ENCODE data around the gene ADCY4. TPM values are rescaled to one million over a fixed set of nuclear protein-coding genes. Genes with fewer than 3 reads are reported as not detected.

ADCY4 gene
- total and polyA plus RNA-seq, 2 of the 13 experiments (the other 11 are each of a cell fraction or from before 2014, with no cell fraction given), result 0.03 TPM; not detected in 1

DNA sequence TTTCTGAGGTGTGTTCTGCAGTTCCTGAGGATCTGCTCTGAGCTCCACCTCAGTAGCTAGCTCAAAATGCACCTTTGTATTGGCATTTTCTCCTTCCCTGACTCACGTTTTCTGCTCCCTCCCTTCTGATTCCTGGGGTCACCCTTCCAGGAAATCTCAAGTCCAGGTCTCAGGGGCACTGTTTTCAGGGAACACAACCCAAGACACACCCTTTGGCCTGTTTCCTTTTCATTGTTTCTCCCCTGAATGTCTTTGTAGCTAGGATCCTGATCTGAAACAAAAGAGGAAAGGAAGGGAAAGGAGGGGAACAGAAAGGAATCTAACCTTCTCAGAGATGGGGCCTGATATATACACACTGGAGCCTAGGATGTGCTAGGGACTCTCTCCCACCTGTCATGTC, 12.3 kb upstream of the ADCY4 start:
- BruUV-seq (replicated peaks), result no TSS peak
- no peak for FAIRE-seq
- intact Hi-C loops (cut with micrococcal nuclease; ENCODE audit: unreplicated experiment) (no loop called here), in situ Hi-C loops (cut with HindIII; ENCODE audit: extremely low pct_ligation_motif_present, low pct_unique_long_range_greater_than_20kb) (no loop called here)
- no peak overlapping the region for H3K27ac ChIP-seq (ENCODE audit: extremely low read length, insufficient read depth, low read length)
- no peak overlapping the region for H2AFZ ChIP-seq (ENCODE audit: low read length)
- CTCF ChIA-PET (ENCODE audit: low intra/inter-chr PET ratio, low total read pairs), result no interaction called here
- peaks cover 7% of the 10 kb centered on the region for H3K4me1 ChIP-seq (ENCODE audit: insufficient read depth, low read length)
- ATAC-seq, result no peak
- no peak for DNase-seq (ENCODE audit: low spot score)
- WGBS (ENCODE audit: low lambda C conversion rate), result 0% methylated on average over 1 of the region's 1 CpG
- H3K79me2 ChIP-seq (ENCODE audit: insufficient read depth, low read length), result no peaks in the 10 kb centered on the region
- no peak overlapping the region for H3K9ac ChIP-seq (ENCODE audit: insufficient read depth, low read depth, low read length)
- POLR2A ChIA-PET, result interaction anchor here (1.7 kb wide), 1 partner anchor 83 kb away, joined by 5 read pairs; the partner anchor contains the start of gene KHNYN
- no peaks in the 10 kb centered on the region for H3K36me3 ChIP-seq (replicated peaks in 1 of 2; ENCODE audit: control insufficient read depth in 1 of 2, insufficient read depth in 2 of 2, low read length in 2 of 2)
- no peak overlapping the region for H3K4me2 ChIP-seq (ENCODE audit: low read depth, low read length)
- no peaks in the 10 kb centered on the region for H4K20me1 ChIP-seq (ENCODE audit: insufficient read depth, low read length)
- peaks cover 3 to 14% of the 10 kb centered on the region in 2 experiments; a peak in 2 of 5 replicates for H3K27me3 ChIP-seq (ENCODE audit: control insufficient read depth in 1 of 2, insufficient read depth in 2 of 2, low read length in 2 of 2)
- no peaks in the 10 kb centered on the region for H3K9me3 ChIP-seq (ENCODE audit: low read length)
- TF ChIP-seq PCBP2 (optimal IDR thresholded peaks at IDR 0.05; ENCODE audit: low read depth, low read length, poor library complexity, severe bottlenecking) (peak; percentile 74), RELA (CRISPR knock-in tag; IDR thresholded peaks at IDR 0.05) (no peak), PLRG1 (conservative IDR thresholded peaks at IDR 0.05) (no peak), SUZ12 (IDR thresholded peaks at IDR 0.05; ENCODE audit: low read depth, low read length) (no peak)
- TF ChIP-seq, protein P1, sequence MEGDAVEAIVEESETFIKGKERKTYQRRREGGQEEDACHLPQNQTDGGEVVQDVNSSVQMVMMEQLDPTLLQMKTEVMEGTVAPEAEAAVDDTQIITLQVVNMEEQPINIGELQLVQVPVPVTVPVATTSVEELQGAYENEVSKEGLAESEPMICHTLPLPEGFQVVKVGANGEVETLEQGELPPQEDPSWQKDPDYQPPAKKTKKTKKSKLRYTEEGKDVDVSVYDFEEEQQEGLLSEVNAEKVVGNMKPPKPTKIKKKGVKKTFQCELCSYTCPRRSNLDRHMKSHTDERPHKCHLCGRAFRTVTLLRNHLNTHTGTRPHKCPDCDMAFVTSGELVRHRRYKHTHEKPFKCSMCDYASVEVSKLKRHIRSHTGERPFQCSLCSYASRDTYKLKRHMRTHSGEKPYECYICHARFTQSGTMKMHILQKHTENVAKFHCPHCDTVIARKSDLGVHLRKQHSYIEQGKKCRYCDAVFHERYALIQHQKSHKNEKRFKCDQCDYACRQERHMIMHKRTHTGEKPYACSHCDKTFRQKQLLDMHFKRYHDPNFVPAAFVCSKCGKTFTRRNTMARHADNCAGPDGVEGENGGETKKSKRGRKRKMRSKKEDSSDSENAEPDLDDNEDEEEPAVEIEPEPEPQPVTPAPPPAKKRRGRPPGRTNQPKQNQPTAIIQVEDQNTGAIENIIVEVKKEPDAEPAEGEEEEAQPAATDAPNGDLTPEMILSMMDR (CRISPR knock-in tag; IDR thresholded peaks at IDR 0.05), result no peak
- TF ChIP-seq, protein P2, sequence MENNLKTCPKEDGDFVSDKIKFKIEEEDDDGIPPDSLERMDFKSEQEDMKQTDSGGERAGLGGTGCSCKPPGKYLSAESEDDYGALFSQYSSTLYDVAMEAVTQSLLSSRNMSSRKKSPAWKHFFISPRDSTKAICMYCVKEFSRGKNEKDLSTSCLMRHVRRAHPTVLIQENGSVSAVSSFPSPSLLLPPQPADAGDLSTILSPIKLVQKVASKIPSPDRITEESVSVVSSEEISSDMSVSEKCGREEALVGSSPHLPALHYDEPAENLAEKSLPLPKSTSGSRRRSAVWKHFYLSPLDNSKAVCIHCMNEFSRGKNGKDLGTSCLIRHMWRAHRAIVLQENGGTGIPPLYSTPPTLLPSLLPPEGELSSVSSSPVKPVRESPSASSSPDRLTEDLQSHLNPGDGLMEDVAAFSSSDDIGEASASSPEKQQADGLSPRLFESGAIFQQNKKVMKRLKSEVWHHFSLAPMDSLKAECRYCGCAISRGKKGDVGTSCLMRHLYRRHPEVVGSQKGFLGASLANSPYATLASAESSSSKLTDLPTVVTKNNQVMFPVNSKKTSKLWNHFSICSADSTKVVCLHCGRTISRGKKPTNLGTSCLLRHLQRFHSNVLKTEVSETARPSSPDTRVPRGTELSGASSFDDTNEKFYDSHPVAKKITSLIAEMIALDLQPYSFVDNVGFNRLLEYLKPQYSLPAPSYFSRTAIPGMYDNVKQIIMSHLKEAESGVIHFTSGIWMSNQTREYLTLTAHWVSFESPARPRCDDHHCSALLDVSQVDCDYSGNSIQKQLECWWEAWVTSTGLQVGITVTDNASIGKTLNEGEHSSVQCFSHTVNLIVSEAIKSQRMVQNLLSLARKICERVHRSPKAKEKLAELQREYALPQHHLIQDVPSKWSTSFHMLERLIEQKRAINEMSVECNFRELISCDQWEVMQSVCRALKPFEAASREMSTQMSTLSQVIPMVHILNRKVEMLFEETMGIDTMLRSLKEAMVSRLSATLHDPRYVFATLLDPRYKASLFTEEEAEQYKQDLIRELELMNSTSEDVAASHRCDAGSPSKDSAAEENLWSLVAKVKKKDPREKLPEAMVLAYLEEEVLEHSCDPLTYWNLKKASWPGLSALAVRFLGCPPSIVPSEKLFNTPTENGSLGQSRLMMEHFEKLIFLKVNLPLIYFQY (CRISPR knock-in tag; IDR thresholded peaks at IDR 0.05; ENCODE audit: borderline replicate concordance), result no peak
- H3K4me3 ChIP-seq (replicated peaks in 1 of 3; ENCODE audit: insufficient read depth in 1 of 3, low read depth in 2 of 3, low read length in 3 of 3), result no peak overlapping the region

Measured in HepG2 (cell line).